ENCODE data around the gene AJAP1.

Gene AJAP1

GRCh38 chr1:4734219-4734618 is 79.8 kb downstream of the AJAP1 start:
- H3K27me3 ChIP-seq (ENCODE audit: insufficient read depth, poor library complexity, severe bottlenecking) = no peaks in the 10 kb centered on the region
- DNase-seq (ENCODE audit: low read depth in 1 of 2, low spot score in 1 of 2) = no peak
- no peak overlapping the region for H3K4me3 ChIP-seq (replicated peaks; ENCODE audit: insufficient read depth, low read length)
- TF ChIP-seq POLR2AphosphoS5 (IDR thresholded peaks at IDR 0.05; ENCODE audit: low read depth) (no peak), GABPA (IDR thresholded peaks at IDR 0.05; ENCODE audit: low read depth) (no peak), CTCF (IDR thresholded peaks at IDR 0.05; ENCODE audit: insufficient read depth, low read length) (no peak), SPI1 (IDR thresholded peaks at IDR 0.05; ENCODE audit: borderline replicate concordance, low read depth) (no peak)
- TF ChIP-seq, protein P1, sequence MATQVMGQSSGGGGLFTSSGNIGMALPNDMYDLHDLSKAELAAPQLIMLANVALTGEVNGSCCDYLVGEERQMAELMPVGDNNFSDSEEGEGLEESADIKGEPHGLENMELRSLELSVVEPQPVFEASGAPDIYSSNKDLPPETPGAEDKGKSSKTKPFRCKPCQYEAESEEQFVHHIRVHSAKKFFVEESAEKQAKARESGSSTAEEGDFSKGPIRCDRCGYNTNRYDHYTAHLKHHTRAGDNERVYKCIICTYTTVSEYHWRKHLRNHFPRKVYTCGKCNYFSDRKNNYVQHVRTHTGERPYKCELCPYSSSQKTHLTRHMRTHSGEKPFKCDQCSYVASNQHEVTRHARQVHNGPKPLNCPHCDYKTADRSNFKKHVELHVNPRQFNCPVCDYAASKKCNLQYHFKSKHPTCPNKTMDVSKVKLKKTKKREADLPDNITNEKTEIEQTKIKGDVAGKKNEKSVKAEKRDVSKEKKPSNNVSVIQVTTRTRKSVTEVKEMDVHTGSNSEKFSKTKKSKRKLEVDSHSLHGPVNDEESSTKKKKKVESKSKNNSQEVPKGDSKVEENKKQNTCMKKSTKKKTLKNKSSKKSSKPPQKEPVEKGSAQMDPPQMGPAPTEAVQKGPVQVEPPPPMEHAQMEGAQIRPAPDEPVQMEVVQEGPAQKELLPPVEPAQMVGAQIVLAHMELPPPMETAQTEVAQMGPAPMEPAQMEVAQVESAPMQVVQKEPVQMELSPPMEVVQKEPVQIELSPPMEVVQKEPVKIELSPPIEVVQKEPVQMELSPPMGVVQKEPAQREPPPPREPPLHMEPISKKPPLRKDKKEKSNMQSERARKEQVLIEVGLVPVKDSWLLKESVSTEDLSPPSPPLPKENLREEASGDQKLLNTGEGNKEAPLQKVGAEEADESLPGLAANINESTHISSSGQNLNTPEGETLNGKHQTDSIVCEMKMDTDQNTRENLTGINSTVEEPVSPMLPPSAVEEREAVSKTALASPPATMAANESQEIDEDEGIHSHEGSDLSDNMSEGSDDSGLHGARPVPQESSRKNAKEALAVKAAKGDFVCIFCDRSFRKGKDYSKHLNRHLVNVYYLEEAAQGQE (IDR thresholded peaks at IDR 0.05; ENCODE audit: insufficient replicate concordance, low read depth) = no peak
- no peak overlapping the region for H3K27ac ChIP-seq (replicated peaks)

GRCh38 chr1:4734791-4735190 is 80.4 kb downstream of the AJAP1 start:
- TF ChIP-seq SPI1 (IDR thresholded peaks at IDR 0.05; ENCODE audit: borderline replicate concordance, low read depth) (no peak), POLR2AphosphoS5 (IDR thresholded peaks at IDR 0.05; ENCODE audit: low read depth) (no peak), CTCF (IDR thresholded peaks at IDR 0.05; ENCODE audit: insufficient read depth, low read length) (no peak), GABPA (IDR thresholded peaks at IDR 0.05; ENCODE audit: low read depth) (no peak)
- TF ChIP-seq, protein P1 (IDR thresholded peaks at IDR 0.05; ENCODE audit: insufficient replicate concordance, low read depth) = no peak
- no peak for DNase-seq (ENCODE audit: low read depth in 1 of 2, low spot score in 1 of 2)
- Histone ChIP-seq H3K27ac (replicated peaks) (no peak overlapping the region), H3K27me3 (ENCODE audit: insufficient read depth, poor library complexity, severe bottlenecking) (no peaks in the 10 kb centered on the region), H3K4me3 (replicated peaks; ENCODE audit: insufficient read depth, low read length) (no peak overlapping the region)

- H3K4me3 ChIP-seq (replicated peaks; ENCODE audit: insufficient read depth, low read length) = no peak overlapping the region
- DNase-seq (ENCODE audit: low read depth in 1 of 2, low spot score in 1 of 2) = peak; percentile 23 to 88
- H3K27me3 ChIP-seq (ENCODE audit: insufficient read depth, poor library complexity, severe bottlenecking) = no peaks in the 10 kb centered on the region
- H3K27ac ChIP-seq (replicated peaks) = no peak overlapping the region
- peak; percentile 83; the same call in 1 of the 2 replicates for TF ChIP-seq SPI1 (IDR thresholded peaks at IDR 0.05; ENCODE audit: borderline replicate concordance, low read depth)
- peak; percentile 87 for TF ChIP-seq POLR2AphosphoS5 (IDR thresholded peaks at IDR 0.05; ENCODE audit: low read depth)
- no peak for TF ChIP-seq GABPA (IDR thresholded peaks at IDR 0.05; ENCODE audit: low read depth)
These were observed 81.8 kb downstream of the AJAP1 start for GRCh38 chr1:4736254-4736653.

DNA sequence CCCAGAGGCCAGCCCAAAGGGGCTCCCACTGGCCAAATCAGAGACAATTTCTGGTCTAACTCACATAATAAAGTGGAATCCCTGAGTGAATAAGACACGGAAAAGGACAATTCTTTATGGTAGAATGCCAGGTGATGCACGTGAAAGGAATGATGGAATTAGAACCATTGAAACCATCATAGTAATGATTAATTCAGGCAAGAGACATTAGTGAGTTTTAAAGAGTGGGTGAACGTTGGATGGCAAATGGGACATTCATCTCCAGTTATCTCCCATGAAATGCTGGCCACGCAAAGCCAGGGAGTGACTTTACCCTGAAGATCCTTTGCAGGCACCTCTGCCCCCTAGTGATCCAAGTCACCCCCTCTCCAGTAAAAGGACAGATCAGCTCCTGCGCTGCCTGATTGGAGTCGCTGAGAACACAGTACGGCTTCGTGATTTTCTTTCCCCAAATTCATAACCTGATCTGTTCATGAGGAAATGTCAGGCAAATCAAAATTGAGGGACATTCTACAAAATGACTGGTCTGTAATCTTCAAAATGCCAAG is 87.5 kb downstream of the AJAP1 start:
- H3K27me3 ChIP-seq (ENCODE audit: insufficient read depth, poor library complexity, severe bottlenecking) = no peaks in the 10 kb centered on the region
- H3K27ac ChIP-seq (replicated peaks) = no peak overlapping the region
- H3K4me3 ChIP-seq (replicated peaks; ENCODE audit: insufficient read depth, low read length) = no peak overlapping the region
- TF ChIP-seq, protein P1 (IDR thresholded peaks at IDR 0.05; ENCODE audit: insufficient replicate concordance, low read depth) = no peak
- TF ChIP-seq POLR2AphosphoS5 (IDR thresholded peaks at IDR 0.05; ENCODE audit: low read depth) (no peak), SPI1 (IDR thresholded peaks at IDR 0.05; ENCODE audit: borderline replicate concordance, low read depth) (no peak), CTCF (IDR thresholded peaks at IDR 0.05; ENCODE audit: insufficient read depth, low read length) (no peak), GABPA (IDR thresholded peaks at IDR 0.05; ENCODE audit: low read depth) (no peak)
- no peak for DNase-seq (ENCODE audit: low read depth in 1 of 2, low spot score in 1 of 2)
